T1000 (cell line): ENCODE measurements around the gene JAML.
"Not testable (repeated sequence)": the region's sequence is repeated elsewhere in the genome, so short reads cannot be mapped to it uniquely, and the experiment has no call there.

Source experiments
- DNase-seq: peaks from one replicate; lab custom pipeline; 2025; ENCODE audit warnings: mixed read lengths; lab: John Stamatoyannopoulos, UW

Gene JAML

DNA sequence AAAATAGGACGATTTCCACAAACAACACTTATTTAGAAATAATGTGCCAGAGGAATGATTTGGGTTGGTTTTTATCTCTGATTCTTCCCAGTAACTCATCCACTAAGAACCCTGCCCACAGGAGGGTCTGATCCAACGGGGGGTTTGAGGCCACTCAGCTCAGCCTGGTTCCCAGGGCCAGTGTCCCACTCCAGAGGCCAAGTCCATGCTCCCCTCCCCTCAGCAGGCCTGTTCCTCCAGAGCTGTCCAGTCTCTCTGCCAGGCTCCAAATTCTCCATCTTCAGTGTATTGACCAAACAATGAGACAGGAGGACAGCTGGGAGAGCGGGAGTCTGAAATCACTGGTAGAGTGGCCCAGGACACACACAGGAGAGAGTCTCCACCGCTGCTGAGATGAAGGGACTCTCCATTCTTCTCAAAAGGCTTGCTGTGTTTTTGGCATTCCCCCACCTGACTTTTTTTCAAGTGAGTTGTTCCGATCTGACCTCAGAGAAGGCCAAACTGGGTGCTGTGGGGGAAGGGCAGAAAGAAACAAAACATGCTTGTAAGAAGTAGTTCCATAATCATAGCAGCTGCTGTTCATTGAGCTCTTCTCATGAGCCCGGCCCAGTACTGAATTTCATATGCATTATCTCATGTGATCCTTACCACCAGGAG, 30.8 kb downstream of the JAML start:
- DNase-seq, result no peak

GRCh38 chr11:118192817-118193216, 32.0 kb downstream of the JAML start:
- not testable (repeated sequence) for DNase-seq

DNA sequence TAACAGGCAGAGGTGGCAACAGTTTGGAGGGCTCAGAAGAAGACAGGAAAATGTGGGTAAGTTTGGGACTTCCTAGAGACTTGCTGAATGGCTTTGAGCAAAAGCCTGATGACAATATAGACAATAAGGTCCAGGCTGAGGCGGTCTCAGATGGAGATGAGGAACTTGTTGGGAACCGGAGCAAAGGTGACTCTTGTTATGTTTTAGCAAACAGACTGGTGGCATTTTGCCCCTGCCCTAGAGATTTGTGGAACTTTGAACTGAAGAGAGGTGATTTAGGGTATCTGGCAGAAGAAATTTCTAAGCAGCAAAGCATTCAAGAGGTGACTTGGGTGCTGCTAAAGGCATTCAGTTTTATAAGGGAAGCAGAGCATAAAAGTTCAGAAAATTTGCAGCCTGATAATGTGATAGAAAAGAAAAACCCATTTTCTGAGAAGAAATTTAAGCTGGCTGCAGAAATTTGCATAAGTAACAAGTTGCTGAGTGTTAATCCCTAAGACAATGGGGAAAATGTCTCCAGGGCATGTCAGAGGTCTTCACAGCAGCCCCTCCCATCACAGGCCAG, 33.8 kb downstream of the JAML start:
- DNase-seq, result not testable (repeated sequence)

- no peak for DNase-seq
Observed at GRCh38 chr11:118186346-118187107, 38.3 kb downstream of the JAML start.

GRCh38 chr11:118184784-118185579, 39.8 kb downstream of the JAML start:
- no peak for DNase-seq

DNA sequence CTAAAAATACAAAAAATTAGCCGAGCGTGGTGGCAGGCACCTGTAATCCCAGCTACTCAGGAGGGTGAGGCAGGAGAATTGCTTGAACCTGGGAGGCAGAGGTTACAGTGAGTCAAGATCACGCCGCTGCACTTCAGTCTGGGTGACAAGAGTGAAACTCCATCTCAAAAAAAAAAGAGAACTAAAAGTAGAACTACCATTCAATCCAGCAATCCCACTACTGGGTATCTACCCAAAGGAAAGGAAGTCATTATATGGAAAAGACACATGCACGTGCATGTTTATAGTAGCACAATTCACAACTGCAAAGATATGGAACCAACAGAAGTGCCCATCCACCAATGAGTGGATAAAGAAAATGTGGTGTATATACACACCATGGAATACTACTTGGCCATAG, 41.1 kb downstream of the JAML start:
- DNase-seq, result not testable (repeated sequence)

DNA sequence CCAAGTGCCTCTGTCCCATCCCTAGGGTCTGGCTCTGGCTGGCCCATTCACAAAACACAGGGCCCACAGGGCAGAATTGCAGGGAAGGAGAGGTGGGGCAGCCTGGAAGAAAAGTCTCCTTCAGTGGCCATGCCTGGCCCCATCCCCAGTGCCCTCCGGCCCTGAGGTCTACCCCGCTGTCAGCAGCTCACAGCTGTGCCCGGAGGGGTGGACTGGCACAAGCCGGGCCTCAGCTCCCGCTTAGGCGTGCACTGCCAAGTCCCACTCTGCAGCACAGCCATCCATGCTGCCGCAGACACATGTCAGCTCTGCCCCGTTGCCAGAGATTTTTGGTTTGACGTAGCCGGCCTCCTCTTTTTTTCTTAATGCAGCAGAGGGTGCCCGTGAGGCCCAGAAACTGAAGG, 44.5 kb downstream of the JAML start:
- DNase-seq, result no peak

- no peak for DNase-seq
Observed at GRCh38 chr11:118176778-118177134, 48.1 kb downstream of the JAML start.

- DNase-seq, result no peak
Observed at GRCh38 chr11:118175993-118176777, 48.6 kb downstream of the JAML start, which contains the start of gene SCN2B. SCN2B (minus strand) TSS chr11:118176639; CDS start chr11:118176431, 208 bp downstream.

DNA sequence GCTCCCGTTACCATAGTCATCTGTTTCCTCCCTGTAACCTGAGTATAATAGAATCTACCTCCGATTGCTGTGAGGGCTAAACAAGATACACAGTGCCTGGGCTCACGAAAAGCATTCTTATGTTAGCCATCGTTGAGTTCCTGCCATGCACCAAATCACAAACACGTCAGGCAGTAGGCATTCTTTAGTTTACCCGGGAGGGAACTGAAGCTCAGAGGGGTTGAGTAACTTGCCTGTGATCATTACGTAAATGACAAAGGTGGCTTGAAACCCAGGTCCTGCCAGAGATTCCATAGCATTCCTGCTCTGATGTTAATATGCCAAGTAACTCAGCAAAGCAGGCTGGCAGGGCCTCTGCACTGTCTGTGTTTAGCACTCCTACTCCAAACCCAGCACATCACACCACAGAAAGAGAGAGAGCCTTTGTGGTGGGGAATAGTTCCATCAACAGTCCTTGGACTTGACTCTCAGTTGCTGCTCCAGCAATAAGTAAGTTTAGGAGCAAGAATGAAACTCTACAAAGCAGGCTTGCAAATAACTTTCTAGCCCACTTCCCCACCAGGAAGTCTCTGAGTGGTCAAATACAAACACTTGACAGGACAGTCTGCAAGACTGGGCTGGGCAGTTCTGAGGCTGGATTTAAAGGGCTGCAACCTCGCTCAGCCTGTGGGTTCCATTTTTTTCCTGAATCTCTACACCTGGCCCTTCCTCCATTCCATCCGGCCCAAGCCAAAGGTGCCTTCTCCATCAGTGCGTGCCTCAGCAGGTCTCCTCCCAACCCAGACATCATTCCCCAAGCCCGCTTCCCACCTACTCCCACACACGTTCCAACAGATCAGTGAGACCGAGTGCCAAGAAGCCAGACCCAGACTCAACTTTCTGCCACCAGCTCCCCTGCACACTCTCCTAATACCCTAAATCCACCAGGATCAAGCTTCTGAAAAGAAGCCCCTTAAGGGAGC, 49.5 kb downstream of the JAML start:
- DNase-seq, result no peak

DNA sequence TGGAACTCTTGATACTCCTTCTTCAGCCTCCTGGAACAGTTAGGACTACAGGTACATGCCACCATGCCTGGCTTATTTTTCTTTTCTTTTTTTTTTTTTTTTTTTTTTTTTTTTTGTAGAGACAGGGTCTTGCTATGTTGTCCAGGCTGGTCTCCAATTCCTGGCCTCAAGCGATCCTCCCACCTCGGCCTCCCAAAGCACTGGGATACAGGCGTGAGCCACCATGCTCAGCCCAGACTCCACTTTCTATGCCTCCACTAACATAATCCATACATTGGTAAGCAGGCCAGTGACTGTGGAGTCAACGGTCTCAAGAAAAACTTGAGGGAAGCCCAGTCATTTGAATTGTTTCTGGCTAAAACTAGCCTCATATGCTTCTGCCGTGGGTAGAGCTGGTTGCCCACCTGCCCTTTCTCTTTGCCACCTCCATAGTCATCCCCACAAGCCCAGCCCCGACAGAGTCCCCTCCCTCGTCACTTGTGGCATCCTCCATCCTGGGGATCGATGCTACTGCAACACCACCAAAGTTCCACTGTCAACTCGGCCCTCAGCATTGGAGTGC, 50.7 kb downstream of the JAML start:
- DNase-seq, result no peak

GRCh38 chr11:118172356-118172755, 52.5 kb downstream of the JAML start:
- DNase-seq, result no peak

DNA sequence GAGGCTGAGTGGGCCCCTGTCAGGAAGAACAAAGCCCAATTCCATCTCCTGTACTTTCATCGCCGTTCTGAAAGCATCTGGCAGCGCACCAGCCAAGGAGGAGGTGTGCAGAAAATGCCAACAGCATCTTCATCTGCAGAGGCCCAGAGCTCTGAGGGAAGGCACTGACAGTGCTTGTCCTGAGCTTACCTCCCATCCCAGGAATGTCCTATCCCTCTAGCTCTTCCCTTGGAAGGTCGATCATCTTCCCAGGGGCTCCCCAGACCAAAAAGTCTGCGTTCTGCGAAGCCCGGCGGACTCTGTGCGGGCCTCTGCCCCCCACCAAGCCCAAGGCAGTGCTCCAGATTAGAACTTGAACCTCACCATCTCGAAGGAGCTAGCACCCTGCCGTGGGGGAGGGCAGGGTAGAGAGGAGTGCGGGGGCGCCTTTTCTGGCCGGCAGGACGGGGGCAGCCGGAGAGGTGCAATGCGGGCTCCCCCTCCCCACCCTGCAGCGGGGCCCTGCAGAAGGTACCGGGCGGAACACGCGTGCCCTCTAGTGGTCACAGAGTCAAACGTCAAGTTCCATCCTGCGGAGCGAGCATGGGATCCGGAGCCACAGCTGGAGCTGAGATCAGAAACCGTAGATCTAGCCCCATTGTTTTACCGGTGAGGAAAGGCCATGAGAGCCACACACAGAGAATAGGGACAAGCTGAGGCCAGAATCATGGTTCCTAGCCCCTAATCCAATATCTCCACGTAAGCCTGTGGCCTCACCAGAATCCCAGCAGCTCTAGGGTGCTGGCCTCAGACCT, 53.3 kb downstream of the JAML start:
- DNase-seq, result no peak

DNA sequence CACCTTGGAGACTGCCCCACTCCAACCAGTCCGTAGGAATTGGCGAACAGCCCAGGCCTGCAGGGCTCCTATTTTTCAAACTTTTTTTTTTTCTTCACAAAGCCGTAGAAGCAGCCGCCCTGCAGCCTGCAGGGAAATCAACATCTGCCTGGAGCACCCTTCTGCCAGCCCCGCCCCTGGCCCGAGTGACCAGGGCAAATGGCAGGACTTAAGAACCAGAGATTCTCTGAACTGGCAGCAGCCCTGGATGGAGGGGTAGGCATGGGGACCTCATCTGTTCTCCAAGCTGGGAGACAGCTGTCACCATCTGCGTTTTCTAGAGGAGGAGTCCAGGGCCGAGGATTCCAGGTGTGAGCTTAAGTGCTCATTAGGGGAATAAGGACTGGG, 53.9 kb downstream of the JAML start:
- no peak for DNase-seq

GRCh38 chr11:118170231-118170630, 54.6 kb downstream of the JAML start:
- DNase-seq, result no peak

DNA sequence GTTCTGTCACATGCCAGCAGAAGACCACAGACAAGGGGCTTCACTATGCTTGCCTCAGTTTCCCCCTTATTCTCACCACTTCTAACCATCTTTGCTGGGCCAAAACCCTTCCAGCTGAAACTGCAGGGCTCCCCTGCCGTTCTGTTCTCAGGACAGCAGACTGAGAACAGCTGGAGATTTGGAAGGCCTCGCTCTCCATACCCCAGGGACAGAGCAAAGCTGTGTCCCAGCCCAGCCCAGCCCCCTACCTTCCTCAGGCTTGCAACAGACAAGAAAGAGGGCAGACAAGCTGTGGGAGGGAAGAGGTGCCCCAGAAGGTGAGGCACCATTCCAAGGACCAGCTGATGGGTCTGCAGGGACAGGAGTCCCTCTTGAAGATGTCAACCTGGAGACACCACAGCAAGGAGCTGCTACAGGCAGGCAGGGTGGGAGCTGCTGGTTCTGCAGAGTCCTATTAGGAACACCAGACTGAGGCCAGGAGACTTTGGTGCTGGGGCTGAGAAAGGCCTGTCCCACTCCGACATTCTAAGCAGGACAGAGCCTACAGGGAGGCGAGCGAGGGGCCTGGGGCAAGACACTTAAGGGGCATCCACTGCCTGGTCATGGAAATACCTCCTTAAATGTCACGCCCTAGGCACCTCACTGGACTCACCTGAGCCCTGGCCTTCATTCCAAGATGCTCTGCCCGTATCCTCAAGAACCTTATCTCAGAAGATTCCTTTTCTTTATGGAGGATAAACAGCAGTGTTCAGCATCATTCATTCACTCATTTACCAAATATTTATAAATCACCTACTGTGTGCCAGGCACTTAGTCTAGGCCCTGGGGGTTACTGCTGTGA, 55.3 kb downstream of the JAML start:
- DNase-seq, result no peak

- DNase-seq, result no peak
Observed at GRCh38 chr11:118168751-118169150, 56.1 kb downstream of the JAML start.

- DNase-seq, result no peak
Observed at GRCh38 chr11:118168316-118168715, 56.5 kb downstream of the JAML start.
